Bronchial epithelial cell (primary cell): ENCODE results near the gene PPP4C. TPM values are rescaled to one million over a fixed set of nuclear protein-coding genes. Genes with fewer than 3 reads are reported as not detected.

Source experiments
- DNase-seq: peaks from one replicate; pipeline ENCODE4 v3.0.0-alpha.2; 2010; ENCODE audit warnings: low read depth
- FAIRE-seq: peaks from 2 replicates; lab custom pipeline; 2011; peaks lifted over from hg19 to GRCh38; lab: Jason Lieb, UNC
- H3K27me3 ChIP-seq: 2 replicates; pipeline ENCODE4 v1.5.1; 2011; ENCODE audit warnings: low read length; ENCODE audit not compliant: control insufficient read depth, insufficient read depth
- H3K36me3 ChIP-seq: 2 replicates; pipeline ENCODE4 v1.5.1; 2011; ENCODE audit warnings: low read length; ENCODE audit not compliant: control insufficient read depth, insufficient read depth
- H3K4me3 ChIP-seq: 2 replicates; pipeline ENCODE4 v1.5.1; 2011; ENCODE audit warnings: mild to moderate bottlenecking, low read depth, low read length, control low read depth
- CTCF ChIP-seq: IDR thresholded peaks from 2 replicates; pipeline ENCODE4 v1.5.1; 2011; ENCODE audit warnings: mild to moderate bottlenecking, moderate library complexity, low read length, control low read depth, inconsistent platforms; ENCODE audit not compliant: insufficient read depth, severe bottlenecking
- total RNA-seq: library from RNA; depleted of rRNA; stranded (reverse); fragments of >200 nt; gene quantifications from 2 replicates; pipeline ENCODE4 v1.2.1, GENCODE V29; 2014

The PPP4C gene
- total RNA-seq, 1 donor from 2014 or later, result 249 TPM

GRCh38 chr16:30083216-30084055, 7.6 kb downstream of the PPP4C start:
- no peak for FAIRE-seq
- no peak for TF ChIP-seq CTCF
- no peak for DNase-seq
- Histone ChIP-seq H3K27me3 (no peaks in the 10 kb centered on the region), H3K4me3 (no peak overlapping the region), H3K36me3 (peaks cover 40% of the 10 kb centered on the region)

DNA sequence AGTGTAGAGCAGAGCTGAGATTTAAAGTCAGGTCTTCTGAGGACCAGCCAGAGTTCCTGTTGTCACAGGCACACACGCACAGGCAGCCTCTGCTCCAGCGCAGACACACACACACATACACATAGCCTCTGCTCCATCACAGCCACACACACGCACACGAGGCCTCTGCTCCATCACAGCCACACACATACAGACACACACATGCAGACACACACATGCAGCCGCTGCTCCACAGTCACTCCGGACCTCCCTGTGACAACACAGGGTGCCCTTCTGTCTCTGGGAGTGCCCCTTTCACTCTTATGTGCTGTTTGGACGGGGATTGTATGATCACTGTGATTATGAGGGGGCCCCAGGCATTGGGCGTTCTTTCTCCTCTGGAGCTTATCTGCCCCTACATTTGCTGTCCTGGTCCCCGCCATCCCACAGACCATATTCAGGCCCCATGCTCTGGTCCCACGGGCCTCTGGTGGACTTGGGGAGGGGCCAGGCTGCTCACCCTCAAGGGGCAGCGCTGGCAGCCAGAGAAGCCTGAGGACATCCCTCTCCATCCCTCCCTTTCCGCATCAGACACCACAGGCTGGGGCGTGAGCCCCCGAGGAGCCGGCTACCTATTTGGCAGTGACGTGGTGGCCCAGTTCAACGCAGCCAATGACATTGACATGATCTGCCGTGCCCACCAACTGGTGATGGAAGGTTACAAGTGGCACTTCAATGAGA, 8.5 kb downstream of the PPP4C start:
- no peaks in the 10 kb centered on the region for H3K27me3 ChIP-seq
- TF ChIP-seq CTCF, result no peak
- FAIRE-seq (no peak), DNase-seq (no peak)
- peaks cover 38% of the 10 kb centered on the region for H3K36me3 ChIP-seq
- H3K4me3 ChIP-seq, result no peak overlapping the region

DNA sequence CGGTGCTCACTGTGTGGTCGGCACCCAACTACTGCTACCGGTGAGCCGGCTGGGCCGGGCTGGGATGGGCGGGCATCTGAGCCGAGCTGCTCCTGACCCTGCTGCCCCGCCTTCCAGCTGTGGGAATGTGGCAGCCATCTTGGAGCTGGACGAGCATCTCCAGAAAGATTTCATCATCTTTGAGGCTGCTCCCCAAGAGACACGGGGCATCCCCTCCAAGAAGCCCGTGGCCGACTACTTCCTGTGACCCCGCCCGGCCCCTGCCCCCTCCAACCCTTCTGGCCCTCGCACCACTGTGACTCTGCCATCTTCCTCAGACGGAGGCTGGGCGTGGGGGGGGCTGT, 9.0 kb downstream of the PPP4C start:
- H3K4me3 ChIP-seq, result no peak overlapping the region
- FAIRE-seq, result no peak
- TF ChIP-seq CTCF, result no peak
- DNase-seq, result no peak
- H3K36me3 ChIP-seq, result peaks cover 35% of the 10 kb centered on the region
- H3K27me3 ChIP-seq, result no peaks in the 10 kb centered on the region

DNA sequence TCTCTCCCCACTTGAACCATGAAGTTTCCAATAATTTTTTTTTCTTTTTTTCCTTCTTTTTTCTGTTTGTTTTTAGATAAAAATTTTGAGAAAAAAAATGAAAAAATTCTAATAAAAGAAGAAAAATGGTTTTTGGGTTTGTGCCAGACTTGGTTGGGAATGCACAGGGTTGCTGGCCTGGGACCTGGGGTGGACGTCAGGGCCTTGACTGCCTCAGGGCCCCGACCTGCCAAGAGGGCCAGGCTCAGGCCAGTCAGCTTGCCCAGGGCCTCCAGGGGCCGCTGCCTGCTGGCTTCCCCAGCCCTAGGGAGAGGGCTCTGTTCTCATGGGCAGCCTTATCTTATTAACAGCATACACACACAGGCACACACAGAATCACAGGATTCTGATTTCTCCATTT, 9.5 kb downstream of the PPP4C start:
- H3K4me3 ChIP-seq, result no peak overlapping the region
- FAIRE-seq (no peak), DNase-seq (no peak)
- H3K36me3 ChIP-seq, result peaks cover 35% of the 10 kb centered on the region
- H3K27me3 ChIP-seq, result no peaks in the 10 kb centered on the region
- TF ChIP-seq CTCF, result no peak

- no peak overlapping the region for H3K4me3 ChIP-seq
These were observed 10.0 kb downstream of the PPP4C start for GRCh38 chr16:30085820-30086219.

More at GRCh38 chr16:30085820-30086219, 10.0 kb downstream of the PPP4C start:
- Histone ChIP-seq H3K27me3 (no peaks in the 10 kb centered on the region), H3K36me3 (peaks cover 33% of the 10 kb centered on the region)
- DNase-seq, result no peak
- no peak for FAIRE-seq
- TF ChIP-seq CTCF, result no peak
